Left lung (tissue), 10 donors: Measurements from ENCODE around the gene TRPM1. TPM values are rescaled to one million over a fixed set of nuclear protein-coding genes. Genes with fewer than 3 reads are reported as not detected.
A peak's percentile ranks its signal among the peaks of the same experiment; 100 is the strongest.

ENCODE experiments used
- ATAC-seq: fragments of 200-7000 bp; cut with Tn5 transposase; one replicate; pipeline ENCODE4 v1.9.1; 2020; ENCODE audit warnings: moderate library complexity
- DNase-seq, 4 donors: peaks; one replicate each; pipeline ENCODE4 v3.0.0-alpha.2; 2013 to 2020
- H3K27ac ChIP-seq, 2 donors: fragments of 200-600 bp; sonication (generic) in 1 of 2; one replicate each; pipeline versions ENCODE4 v1.5.0 to v1.8.0; 2020 to 2021
- H3K27me3 ChIP-seq, 2 donors: fragments of 200-600 bp; sonication (generic) in 1 of 2; one replicate each; pipeline versions ENCODE4 v1.5.0 to v1.8.0; 2020 to 2021
- H3K36me3 ChIP-seq, 2 donors: fragments of 200-600 bp; sonication (generic) in 1 of 2; one replicate each; pipeline versions ENCODE4 v1.5.0 to v1.8.0; 2020 to 2021
- H3K4me1 ChIP-seq, 2 donors: fragments of 200-600 bp; one replicate each; pipeline ENCODE4 v1.8.0; 2021
- H3K4me3 ChIP-seq, 2 donors: fragments of 200-600 bp; sonication (generic) in 1 of 2; one replicate each; pipeline versions ENCODE4 v1.5.0 to v1.8.0; 2020 to 2021; ENCODE audit warnings: mild to moderate bottlenecking in 1 of 2
- H3K9me3 ChIP-seq, 2 donors: fragments of 200-600 bp; sonication (generic) in 1 of 2; one replicate each; pipeline versions ENCODE4 v1.5.0 to v1.8.0; 2020 to 2021
- CTCF ChIP-seq, 2 donors: fragments of 200-600 bp; sonication (generic) in 1 of 2; IDR thresholded peaks; one replicate each; pipeline versions ENCODE4 v1.5.0 to v1.8.0; 2021; ENCODE audit warnings: antibody characterized with exemption in 2 of 2
- intact Hi-C, 2 donors: fragments of 100-400 bp; cut with DNase I; formaldehyde crosslinking; loops; one replicate each; pipeline versions ENCODE4 v1.11.2 to v1.14.2; 2022
- polyA plus RNA-seq, 6 donors: library from polyadenylated mRNA; unstranded; fragments of 120-200 nt; gene quantifications; one replicate each; pipeline ENCODE4 v1.2.1, GENCODE V29; 2013; ENCODE audit not compliant: insufficient read length in 6 of 6
- total RNA-seq, 2 donors: library from RNA; stranded (reverse); fragmentation: NEBNext Ultra II Directional; extraction: Animal tissue kit (Norgen Biotek cat#: 25700); gene quantifications; one replicate each; pipeline ENCODE4 v1.2.1, GENCODE V29; 2021
- donor health status: DM: no; HTN: yes; CAD: no.
- donor health status: DM: no; HTN: no; CAD: no.

Gene TRPM1
- total and polyA plus RNA-seq, 8 donors: 0.03 to 0.04 TPM; not detected in 6

- Histone ChIP-seq H3K27me3 (no peaks in the 10 kb centered on the region), H3K9me3 (no peaks in the 10 kb centered on the region), H3K27ac (no peak overlapping the region), H3K4me1 (peaks cover 0 to 15% of the 10 kb centered on the region in 2 donors), H3K4me3 (peak overlapping the region; percentile 11 to 30), H3K36me3 (no peaks in the 10 kb centered on the region)
- intact Hi-C loops: no loop called here
- ATAC-seq (peak; percentile 69), DNase-seq (peak in 3 of 4 donors; percentile 16 to 89 (median 72))
- no peak for TF ChIP-seq CTCF (IDR thresholded peaks at IDR 0.05)
Measured at GRCh38 chr15:31080591-31081014, 20.9 kb downstream of the TRPM1 start.

- Histone ChIP-seq H3K36me3 (no peaks in the 10 kb centered on the region), H3K4me1 (peaks cover 0 to 15% of the 10 kb centered on the region in 2 donors), H3K4me3 (no peak overlapping the region), H3K27me3 (no peaks in the 10 kb centered on the region), H3K9me3 (no peaks in the 10 kb centered on the region), H3K27ac (peak overlapping the region in 1 of 2 donors; percentile 1)
- DNase-seq (no peak), ATAC-seq (peak; percentile 66)
- no peak for TF ChIP-seq CTCF (IDR thresholded peaks at IDR 0.05)
- intact Hi-C loops: no loop called here
Measured at GRCh38 chr15:31079519-31079918, 22.0 kb downstream of the TRPM1 start.

GRCh38 chr15:31078471-31078870 is 23.1 kb downstream of the TRPM1 start:
- intact Hi-C loops: no loop called here
- Histone ChIP-seq H3K27ac (no peak overlapping the region), H3K4me3 (no peak overlapping the region), H3K9me3 (no peaks in the 10 kb centered on the region), H3K36me3 (no peaks in the 10 kb centered on the region), H3K4me1 (peaks cover 0 to 15% of the 10 kb centered on the region in 2 donors), H3K27me3 (no peaks in the 10 kb centered on the region)
- ATAC-seq: no peak
- DNase-seq: no peak
- TF ChIP-seq CTCF (IDR thresholded peaks at IDR 0.05): no peak

GRCh38 chr15:31077941-31078340 is 23.6 kb downstream of the TRPM1 start:
- H3K4me1 ChIP-seq: peaks cover 0 to 15% of the 10 kb centered on the region in 2 donors
- no peaks in the 10 kb centered on the region for H3K36me3 ChIP-seq
- no peak for ATAC-seq
- no peak for DNase-seq
- intact Hi-C loops: no loop called here
- no peak for TF ChIP-seq CTCF (IDR thresholded peaks at IDR 0.05)
- no peaks in the 10 kb centered on the region for H3K9me3 ChIP-seq
- no peaks in the 10 kb centered on the region for H3K27me3 ChIP-seq
- H3K4me3 ChIP-seq: no peak overlapping the region
- H3K27ac ChIP-seq: no peak overlapping the region

- DNase-seq (no peak), ATAC-seq (no peak)
- H3K4me1 ChIP-seq: peaks cover 0 to 15% of the 10 kb centered on the region in 2 donors
- no peak overlapping the region for H3K4me3 ChIP-seq
- intact Hi-C loops: no loop called here
- no peak overlapping the region for H3K27ac ChIP-seq
- no peak for TF ChIP-seq CTCF (IDR thresholded peaks at IDR 0.05)
- no peaks in the 10 kb centered on the region for H3K9me3 ChIP-seq
- H3K27me3 ChIP-seq: no peaks in the 10 kb centered on the region
- no peaks in the 10 kb centered on the region for H3K36me3 ChIP-seq
Measured at GRCh38 chr15:31077181-31077580, 24.3 kb downstream of the TRPM1 start.
